Right atrium auricular region (tissue), 2 donors: ENCODE data around the gene SLC6A13. TPM values are rescaled to one million over a fixed set of nuclear protein-coding genes. Genes with fewer than 3 reads are reported as not detected.

Experiments used
- DNase-seq: peaks from one replicate; pipeline ENCODE4 v3.0.0-alpha.2; 2019; ENCODE audit warnings: low spot score
- H3K27ac ChIP-seq, 2 donors: fragments of 200-600 bp; sonication (generic); 1 replicate in 1 of 2; 2 replicates in 1 of 2; pipeline ENCODE4 v1.5.1; 2016 to 2019
- H3K27me3 ChIP-seq, 2 donors: fragments of 200-600 bp; sonication (generic); one replicate each; pipeline versions ENCODE4 v1.5.1 to v1.6.0; 2017 to 2019
- H3K36me3 ChIP-seq: fragments of 200-600 bp; sonication (generic); one replicate; pipeline ENCODE4 v1.5.1; 2016
- H3K4me1 ChIP-seq, 2 donors: fragments of 200-600 bp; sonication (generic); one replicate each; pipeline versions ENCODE4 v1.5.1 to v1.6.0; 2017 to 2019
- H3K4me3 ChIP-seq, 2 donors: fragments of 200-600 bp; sonication (generic); 1 replicate in 1 of 2; 2 replicates in 1 of 2; pipeline ENCODE4 v1.5.1; 2017 to 2019; ENCODE audit warnings: mild to moderate bottlenecking in 1 of 2, moderate library complexity in 1 of 2
- H3K9me3 ChIP-seq, 2 donors: fragments of 200-600 bp; sonication (generic); one replicate each; pipeline ENCODE4 v1.5.1; 2019
- total RNA-seq, 2 donors: library from RNA; depleted of rRNA; stranded (reverse); fragments of >200 nt; gene quantifications; one replicate each; pipeline ENCODE4 v1.1.0, GENCODE V29; 2016
- TF ChIP-seq, protein P1 (sequence below), 2 donors: fragments of 200-600 bp; sonication (generic); IDR thresholded peaks; one replicate each; pipeline ENCODE4 v1.5.1; 2019; ENCODE audit warnings: antibody characterized with exemption in 2 of 2

Gene SLC6A13
- total RNA-seq, 2 donors from 2014 or later = 2.1 to 2.3 TPM

DNA sequence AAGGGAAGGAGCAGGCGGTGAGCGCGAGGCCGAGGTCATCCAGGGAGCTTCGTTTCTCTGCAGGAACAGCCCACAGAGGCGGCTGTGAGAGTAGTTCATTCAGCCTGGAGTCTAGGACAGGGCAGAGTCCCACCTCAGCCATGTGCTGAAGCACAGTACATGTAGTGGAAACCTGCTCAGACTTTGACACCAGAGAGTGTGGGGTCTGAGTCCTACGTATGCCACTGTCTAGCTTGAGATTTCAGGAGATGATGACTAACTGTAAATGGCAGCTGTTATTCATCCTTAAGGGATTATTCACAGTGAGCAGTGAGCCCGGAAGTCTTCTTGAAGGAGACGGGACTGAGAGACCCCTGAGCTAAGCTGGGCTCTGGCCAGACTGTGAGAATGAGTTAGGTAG, 938 bp upstream of the SLC6A13 start:
- Histone ChIP-seq H3K27ac (no peak overlapping the region), H3K9me3 (no peaks in the 10 kb centered on the region), H3K27me3 (no peaks in the 10 kb centered on the region), H3K4me1 (peaks cover 0 to 21% of the 10 kb centered on the region in 2 donors), H3K36me3 (no peaks in the 10 kb centered on the region), H3K4me3 (no peak overlapping the region)
- no peak for DNase-seq
- TF ChIP-seq, protein P1, sequence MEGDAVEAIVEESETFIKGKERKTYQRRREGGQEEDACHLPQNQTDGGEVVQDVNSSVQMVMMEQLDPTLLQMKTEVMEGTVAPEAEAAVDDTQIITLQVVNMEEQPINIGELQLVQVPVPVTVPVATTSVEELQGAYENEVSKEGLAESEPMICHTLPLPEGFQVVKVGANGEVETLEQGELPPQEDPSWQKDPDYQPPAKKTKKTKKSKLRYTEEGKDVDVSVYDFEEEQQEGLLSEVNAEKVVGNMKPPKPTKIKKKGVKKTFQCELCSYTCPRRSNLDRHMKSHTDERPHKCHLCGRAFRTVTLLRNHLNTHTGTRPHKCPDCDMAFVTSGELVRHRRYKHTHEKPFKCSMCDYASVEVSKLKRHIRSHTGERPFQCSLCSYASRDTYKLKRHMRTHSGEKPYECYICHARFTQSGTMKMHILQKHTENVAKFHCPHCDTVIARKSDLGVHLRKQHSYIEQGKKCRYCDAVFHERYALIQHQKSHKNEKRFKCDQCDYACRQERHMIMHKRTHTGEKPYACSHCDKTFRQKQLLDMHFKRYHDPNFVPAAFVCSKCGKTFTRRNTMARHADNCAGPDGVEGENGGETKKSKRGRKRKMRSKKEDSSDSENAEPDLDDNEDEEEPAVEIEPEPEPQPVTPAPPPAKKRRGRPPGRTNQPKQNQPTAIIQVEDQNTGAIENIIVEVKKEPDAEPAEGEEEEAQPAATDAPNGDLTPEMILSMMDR (IDR thresholded peaks at IDR 0.05) = no peak

- no peaks in the 10 kb centered on the region for H3K36me3 ChIP-seq
- no peak overlapping the region for H3K27ac ChIP-seq
- no peak overlapping the region for H3K4me3 ChIP-seq
- TF ChIP-seq, protein P1 (IDR thresholded peaks at IDR 0.05) = no peak
- peaks cover 0 to 6% of the 10 kb centered on the region in 2 donors for H3K4me1 ChIP-seq
- no peaks in the 10 kb centered on the region for H3K9me3 ChIP-seq
- no peak for DNase-seq
- H3K27me3 ChIP-seq = no peaks in the 10 kb centered on the region
Observed at GRCh38 chr12:262113-262512, 523 bp downstream of the SLC6A13 start.

DNA sequence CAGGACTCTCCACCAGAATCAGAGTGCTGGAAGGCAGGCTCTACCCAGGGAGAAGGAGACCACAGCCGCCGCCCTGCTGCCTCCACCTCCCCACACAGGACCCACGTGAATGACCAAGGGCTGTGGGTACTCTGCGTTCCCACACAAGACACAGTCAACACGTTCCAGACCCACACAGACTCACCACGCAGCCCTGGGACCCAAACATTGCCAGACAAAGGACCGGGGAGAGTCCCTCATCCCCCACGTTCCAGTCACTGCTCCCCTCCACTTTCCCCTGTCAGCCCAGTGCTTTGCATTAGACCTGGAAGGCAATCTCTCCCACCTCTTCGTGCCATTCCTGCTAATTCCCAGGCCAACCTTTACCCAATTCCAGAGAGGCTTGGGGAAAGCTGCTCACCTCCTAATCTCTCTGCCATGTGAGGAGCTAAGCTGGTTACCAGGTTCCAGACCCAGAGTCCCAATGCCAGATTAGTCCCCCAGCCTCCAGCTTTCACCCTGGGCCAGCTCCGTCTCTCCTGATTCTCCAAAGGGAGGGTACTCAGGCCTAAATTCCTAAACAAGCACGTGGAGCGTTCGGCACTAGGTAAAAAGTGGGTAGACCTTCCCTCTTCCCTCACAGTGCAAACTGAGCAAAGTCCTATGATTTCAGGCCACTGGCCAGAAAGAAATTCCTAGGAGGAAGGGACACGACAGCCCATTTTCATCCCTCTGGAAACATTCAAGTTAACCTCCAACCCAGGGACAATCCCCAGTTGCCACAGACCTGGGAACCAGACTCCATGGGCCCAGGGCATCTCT, 4.9 kb downstream of the SLC6A13 start:
- Histone ChIP-seq H3K36me3 (no peaks in the 10 kb centered on the region), H3K27me3 (no peaks in the 10 kb centered on the region), H3K27ac (no peak overlapping the region), H3K4me1 (peaks cover 0 to 3% of the 10 kb centered on the region in 2 donors), H3K4me3 (no peak overlapping the region), H3K9me3 (no peaks in the 10 kb centered on the region)
- TF ChIP-seq, protein P1 (IDR thresholded peaks at IDR 0.05) = no peak
- no peak for DNase-seq

GRCh38 chr12:256958-257357, 5.7 kb downstream of the SLC6A13 start:
- Histone ChIP-seq H3K4me1 (no peaks in the 10 kb centered on the region), H3K4me3 (no peak overlapping the region), H3K27ac (no peak overlapping the region), H3K27me3 (no peaks in the 10 kb centered on the region), H3K36me3 (no peaks in the 10 kb centered on the region), H3K9me3 (no peaks in the 10 kb centered on the region)
- no peak for DNase-seq
- TF ChIP-seq, protein P1 (IDR thresholded peaks at IDR 0.05) = no peak

- no peaks in the 10 kb centered on the region for H3K9me3 ChIP-seq
- no peaks in the 10 kb centered on the region for H3K27me3 ChIP-seq
- H3K4me3 ChIP-seq = no peak overlapping the region
- no peak overlapping the region for H3K27ac ChIP-seq
- no peak for DNase-seq
- no peaks in the 10 kb centered on the region for H3K36me3 ChIP-seq
- H3K4me1 ChIP-seq = no peaks in the 10 kb centered on the region
- TF ChIP-seq, protein P1 (IDR thresholded peaks at IDR 0.05) = no peak
Observed at GRCh38 chr12:256225-256624, 6.4 kb downstream of the SLC6A13 start.

DNA sequence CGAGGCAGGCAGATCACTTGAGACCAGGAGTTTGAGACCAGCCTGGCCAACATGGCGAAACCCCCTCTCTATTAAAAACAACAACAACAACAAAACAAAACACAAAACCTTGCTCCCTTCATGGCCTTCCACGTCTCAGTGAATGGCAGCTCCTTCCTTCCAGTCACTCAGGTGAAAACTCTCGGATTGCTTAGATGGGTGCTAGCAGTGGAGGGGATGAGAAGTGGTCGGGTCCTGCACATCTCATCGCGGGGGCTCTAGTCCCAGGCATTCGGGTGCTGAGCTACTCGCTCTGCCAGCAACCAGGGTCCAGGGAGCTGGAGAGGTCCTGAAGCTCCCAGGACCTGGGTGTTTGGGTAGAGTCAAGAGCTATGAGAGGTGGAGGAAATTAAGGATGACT, 7.7 kb downstream of the SLC6A13 start:
- Histone ChIP-seq H3K36me3 (no peaks in the 10 kb centered on the region), H3K27ac (no peak overlapping the region), H3K27me3 (no peaks in the 10 kb centered on the region), H3K9me3 (no peaks in the 10 kb centered on the region), H3K4me3 (no peak overlapping the region), H3K4me1 (no peaks in the 10 kb centered on the region)
- TF ChIP-seq, protein P1 (IDR thresholded peaks at IDR 0.05) = no peak
- DNase-seq = no peak
